Measurements from ENCODE around the gene POLQ. TPM values are rescaled to one million over a fixed set of nuclear protein-coding genes. Genes with fewer than 3 reads are reported as not detected.

POLQ gene
- total and polyA plus RNA-seq, 7 donors, result under 0.01 to 2.0 (median 0.46) TPM

- no peak overlapping the region for H3K27ac ChIP-seq
- intact Hi-C loops (cut with DNase I), result no loop called here
- WGBS, 2 donors, result 77 to 87% methylated on average over 3 of the region's 3 CpGs
- H3K4me3 ChIP-seq, result no peak overlapping the region
- H3K9me3 ChIP-seq, result no peaks in the 10 kb centered on the region
- no peaks in the 10 kb centered on the region for H3K4me1 ChIP-seq
- H3K27me3 ChIP-seq, result no peaks in the 10 kb centered on the region
- no peak for TF ChIP-seq EP300 (IDR thresholded peaks at IDR 0.05)
- TF ChIP-seq POLR2AphosphoS5 (IDR thresholded peaks at IDR 0.05), result no peak
- no peak for TF ChIP-seq POLR2A (IDR thresholded peaks at IDR 0.05)
- TF ChIP-seq CTCF (IDR thresholded peaks at IDR 0.05), result no peak
- H3K36me3 ChIP-seq, result no peaks in the 10 kb centered on the region
- DNase-seq, result no peak
Measured at GRCh38 chr3:121529308-121529707, 16.5 kb downstream of the POLQ start.

- intact Hi-C loops (cut with DNase I), result no loop called here
- H3K36me3 ChIP-seq, result no peaks in the 10 kb centered on the region
- no peak overlapping the region for H3K4me3 ChIP-seq
- DNase-seq, result no peak
- H3K9me3 ChIP-seq, result no peaks in the 10 kb centered on the region
- no peak overlapping the region for H3K27ac ChIP-seq
- TF ChIP-seq EP300 (IDR thresholded peaks at IDR 0.05) (no peak), POLR2AphosphoS5 (IDR thresholded peaks at IDR 0.05) (no peak), POLR2A (IDR thresholded peaks at IDR 0.05) (no peak), CTCF (IDR thresholded peaks at IDR 0.05) (no peak)
- no peaks in the 10 kb centered on the region for H3K4me1 ChIP-seq
- WGBS, 2 donors, result 96 to 99% methylated on average over 3 of the region's 3 CpGs
- no peaks in the 10 kb centered on the region for H3K27me3 ChIP-seq
Measured at GRCh38 chr3:121520510-121520909, 25.3 kb downstream of the POLQ start.

- Histone ChIP-seq H3K27me3 (no peaks in the 10 kb centered on the region), H3K4me1 (no peaks in the 10 kb centered on the region), H3K9me3 (no peaks in the 10 kb centered on the region), H3K4me3 (no peak overlapping the region), H3K36me3 (no peaks in the 10 kb centered on the region), H3K27ac (no peak overlapping the region)
- intact Hi-C loops (cut with DNase I), result no loop called here
- DNase-seq, result no peak
- TF ChIP-seq EP300 (IDR thresholded peaks at IDR 0.05) (no peak), POLR2AphosphoS5 (IDR thresholded peaks at IDR 0.05) (no peak), CTCF (IDR thresholded peaks at IDR 0.05) (no peak), POLR2A (IDR thresholded peaks at IDR 0.05) (no peak)
- WGBS, 2 donors, result 94% methylated on average over 5 of the region's 5 CpGs
Measured at GRCh38 chr3:121517953-121518655, 27.7 kb downstream of the POLQ start.

- TF ChIP-seq EP300 (IDR thresholded peaks at IDR 0.05) (no peak), POLR2AphosphoS5 (IDR thresholded peaks at IDR 0.05) (no peak), CTCF (IDR thresholded peaks at IDR 0.05) (no peak), POLR2A (IDR thresholded peaks at IDR 0.05) (no peak)
- H3K36me3 ChIP-seq, result no peaks in the 10 kb centered on the region
- no peak overlapping the region for H3K4me3 ChIP-seq
- intact Hi-C loops (cut with DNase I), result no loop called here
- no peaks in the 10 kb centered on the region for H3K9me3 ChIP-seq
- no peak overlapping the region for H3K27ac ChIP-seq
- no peaks in the 10 kb centered on the region for H3K27me3 ChIP-seq
- no peaks in the 10 kb centered on the region for H3K4me1 ChIP-seq
- no peak for DNase-seq
Measured at GRCh38 chr3:121515862-121516261, 29.9 kb downstream of the POLQ start.

- WGBS, 2 donors, result 45 to 73% methylated on average over 2 of the region's 2 CpGs
- intact Hi-C loops (cut with DNase I), result no loop called here
- Histone ChIP-seq H3K4me3 (no peak overlapping the region), H3K4me1 (no peaks in the 10 kb centered on the region), H3K27me3 (no peaks in the 10 kb centered on the region), H3K9me3 (no peaks in the 10 kb centered on the region), H3K27ac (no peak overlapping the region), H3K36me3 (no peaks in the 10 kb centered on the region)
- no peak for DNase-seq
- no peak for TF ChIP-seq CTCF (IDR thresholded peaks at IDR 0.05)
- TF ChIP-seq POLR2A (IDR thresholded peaks at IDR 0.05), result no peak
- no peak for TF ChIP-seq EP300 (IDR thresholded peaks at IDR 0.05)
- TF ChIP-seq POLR2AphosphoS5 (IDR thresholded peaks at IDR 0.05), result no peak
Measured at GRCh38 chr3:121515313-121515712, 30.5 kb downstream of the POLQ start.
